Lower lobe of right lung (tissue), 2 donors: ENCODE data around the gene ESPL1. TPM values are rescaled to one million over a fixed set of nuclear protein-coding genes. Genes with fewer than 3 reads are reported as not detected.

Source experiments
- ATAC-seq, 2 donors: fragments of 200-7000 bp; cut with Tn5 transposase; one replicate each; pipeline ENCODE4 v1.9.1; 2020 to 2022; ENCODE audit warnings: mild to moderate bottlenecking in 2 of 2, moderate library complexity in 2 of 2
- DNase-seq: peaks from one replicate; pipeline ENCODE4 v3.0.0-alpha.2; 2020
- H3K27ac ChIP-seq: fragments of 200-600 bp; one replicate; pipeline ENCODE4 v1.8.0; 2022
- H3K27me3 ChIP-seq: fragments of 200-600 bp; one replicate; pipeline ENCODE4 v1.8.0; 2022; ENCODE audit warnings: low read depth
- H3K36me3 ChIP-seq: fragments of 200-600 bp; one replicate; pipeline ENCODE4 v1.8.0; 2022; ENCODE audit warnings: mild to moderate bottlenecking
- H3K4me1 ChIP-seq: fragments of 200-600 bp; one replicate; pipeline ENCODE4 v1.8.0; 2022
- H3K4me3 ChIP-seq: fragments of 200-600 bp; one replicate; pipeline ENCODE4 v1.8.0; 2022; ENCODE audit warnings: mild to moderate bottlenecking
- H3K9me3 ChIP-seq: fragments of 200-600 bp; one replicate; pipeline ENCODE4 v1.8.0; 2022
- intact Hi-C: fragments of 100-400 bp; cut with DNase I; formaldehyde crosslinking; loops from one replicate; pipeline ENCODE4 v1.11.0; 2022
- total RNA-seq: library from RNA; stranded (reverse); fragmentation: NEBNext Ultra II Directional; extraction: Animal tissue kit (Norgen Biotek cat#: 25700); gene quantifications from one replicate; pipeline ENCODE4 v1.2.1, GENCODE V29; 2021
- TF ChIP-seq, protein P1 (sequence below): fragments of 200-600 bp; IDR thresholded peaks from one replicate; pipeline ENCODE4 v1.8.0; 2022; ENCODE audit warnings: antibody characterized with exemption, mild to moderate bottlenecking
- donor health status: DM: no; HTN: yes; CAD: no; lungs with severe emphysema.

The ESPL1 gene
- total RNA-seq, 1 donor from 2014 or later, result 2.2 TPM

DNA sequence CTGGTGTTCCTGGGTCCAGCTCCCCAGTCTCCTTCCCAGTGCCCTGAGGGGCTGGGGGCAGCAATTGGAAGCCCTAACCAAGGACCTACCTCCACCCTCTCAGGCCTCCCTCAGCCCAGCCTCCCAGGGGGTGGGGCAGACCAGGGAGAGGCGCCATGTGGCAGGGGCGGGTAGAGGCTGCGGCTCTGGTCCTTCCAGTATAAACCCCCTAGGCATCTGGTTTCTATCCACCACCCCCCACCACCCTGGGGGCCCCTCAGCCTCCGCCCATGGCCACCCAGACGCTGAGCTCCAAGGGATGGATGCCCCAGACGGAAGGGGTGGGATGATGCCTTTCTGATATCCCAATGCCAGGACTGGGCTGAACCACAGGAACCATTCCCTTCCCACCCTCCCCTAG is 70.8 kb downstream of the ESPL1 start:
- no peaks in the 10 kb centered on the region for H3K9me3 ChIP-seq
- no peak for ATAC-seq
- intact Hi-C loops, result no loop called here
- peaks cover 19% of the 10 kb centered on the region for H3K27me3 ChIP-seq
- no peak overlapping the region for H3K27ac ChIP-seq
- H3K4me1 ChIP-seq, result no peaks in the 10 kb centered on the region
- TF ChIP-seq, protein P1, sequence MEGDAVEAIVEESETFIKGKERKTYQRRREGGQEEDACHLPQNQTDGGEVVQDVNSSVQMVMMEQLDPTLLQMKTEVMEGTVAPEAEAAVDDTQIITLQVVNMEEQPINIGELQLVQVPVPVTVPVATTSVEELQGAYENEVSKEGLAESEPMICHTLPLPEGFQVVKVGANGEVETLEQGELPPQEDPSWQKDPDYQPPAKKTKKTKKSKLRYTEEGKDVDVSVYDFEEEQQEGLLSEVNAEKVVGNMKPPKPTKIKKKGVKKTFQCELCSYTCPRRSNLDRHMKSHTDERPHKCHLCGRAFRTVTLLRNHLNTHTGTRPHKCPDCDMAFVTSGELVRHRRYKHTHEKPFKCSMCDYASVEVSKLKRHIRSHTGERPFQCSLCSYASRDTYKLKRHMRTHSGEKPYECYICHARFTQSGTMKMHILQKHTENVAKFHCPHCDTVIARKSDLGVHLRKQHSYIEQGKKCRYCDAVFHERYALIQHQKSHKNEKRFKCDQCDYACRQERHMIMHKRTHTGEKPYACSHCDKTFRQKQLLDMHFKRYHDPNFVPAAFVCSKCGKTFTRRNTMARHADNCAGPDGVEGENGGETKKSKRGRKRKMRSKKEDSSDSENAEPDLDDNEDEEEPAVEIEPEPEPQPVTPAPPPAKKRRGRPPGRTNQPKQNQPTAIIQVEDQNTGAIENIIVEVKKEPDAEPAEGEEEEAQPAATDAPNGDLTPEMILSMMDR, result no peak
- H3K4me3 ChIP-seq, result no peak overlapping the region
- no peak for DNase-seq
- no peaks in the 10 kb centered on the region for H3K36me3 ChIP-seq

DNA sequence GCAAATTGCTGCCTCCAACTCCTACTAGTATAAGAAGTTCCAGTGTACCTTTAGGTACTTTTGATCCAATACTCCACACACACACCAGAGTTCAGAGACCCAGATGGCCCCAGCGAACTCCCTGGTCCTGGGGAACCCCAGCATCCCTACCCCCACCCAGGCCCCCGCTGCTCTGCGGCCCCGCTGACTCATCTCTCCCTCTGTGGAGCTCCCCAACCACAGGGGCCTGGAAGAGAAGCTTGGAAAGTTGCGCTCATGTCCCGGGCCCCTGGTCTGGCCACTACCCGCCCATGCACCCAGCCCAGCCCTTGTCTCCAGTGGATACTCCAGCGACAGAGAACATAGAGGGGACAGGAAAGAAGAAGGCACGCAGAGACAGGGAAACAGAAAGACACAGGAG is 72.3 kb downstream of the ESPL1 start:
- Histone ChIP-seq H3K27ac (no peak overlapping the region), H3K4me1 (peaks cover 5% of the 10 kb centered on the region), H3K9me3 (no peaks in the 10 kb centered on the region), H3K27me3 (peaks cover 15% of the 10 kb centered on the region), H3K36me3 (no peaks in the 10 kb centered on the region), H3K4me3 (no peak overlapping the region)
- DNase-seq (no peak), ATAC-seq (no peak)
- intact Hi-C loops, result no loop called here
- TF ChIP-seq, protein P1, result no peak

Other genes with a start within 250 kb of the ESPL1 start
- gene TNS2, start 218.2 kb upstream of the ESPL1 start, total RNA-seq, result 186 TPM
- gene SPRYD3, start 188.9 kb upstream of the ESPL1 start, total RNA-seq, result 47.9 TPM
- gene IGFBP6, start 170.6 kb upstream of the ESPL1 start, total RNA-seq, result 58.5 TPM
- gene SOAT2, start 164.8 kb upstream of the ESPL1 start, total RNA-seq, result not detected
- 49.5 TPM for gene ZNF740, start 87.6 kb upstream of the ESPL1 start, total RNA-seq
- 39.2 TPM for gene CSAD, start 87.4 kb upstream of the ESPL1 start, total RNA-seq
- gene ITGB7, start 61.0 kb upstream of the ESPL1 start, total RNA-seq, result 9.7 TPM
- gene RARG, start 36.1 kb upstream of the ESPL1 start, total RNA-seq, result 30.1 TPM
- 474 TPM for gene PFDN5, start 27.2 kb downstream of the ESPL1 start, total RNA-seq
- gene MYG1, start 31.4 kb downstream of the ESPL1 start, total RNA-seq, result 35.3 TPM
- gene AAAS, start 53.3 kb downstream of the ESPL1 start, total RNA-seq, result 45.2 TPM
- not detected for gene SP7, start 68.1 kb downstream of the ESPL1 start, total RNA-seq
- gene SP1, start 111.9 kb downstream of the ESPL1 start, total RNA-seq, result 91.1 TPM
- gene AMHR2, start 155.6 kb downstream of the ESPL1 start, total RNA-seq, result 1.2 TPM
- 216 TPM for gene PRR13, start 173.4 kb downstream of the ESPL1 start, total RNA-seq
- 767 TPM for gene PCBP2, start 183.8 kb downstream of the ESPL1 start, total RNA-seq
- 17.5 TPM for gene MAP3K12, start 231.2 kb downstream of the ESPL1 start, total RNA-seq
- 34.3 TPM for gene TARBP2, start 233.0 kb downstream of the ESPL1 start, total RNA-seq
- gene NPFF, start 239.2 kb downstream of the ESPL1 start, total RNA-seq, result not detected